AG04450 (cell line): ENCODE data around the gene CROCC. TPM values are rescaled to one million over a fixed set of nuclear protein-coding genes. Genes with fewer than 3 reads are reported as not detected.

Experiments
- CTCF ChIA-PET: fragments of 300-600, 350-600 bp; formaldehyde crosslinking; extraction: SDS; loops from one replicate; lab custom pipeline; 2022; ENCODE audit warnings: antibody characterized with exemption, inconsistent platforms; lab: Charles Lee
- POLR2A ChIA-PET: fragments of 350-600 bp; formaldehyde crosslinking; extraction: SDS; loops from one replicate; lab custom pipeline; 2021; ENCODE audit warnings: antibody characterized with exemption, inconsistent platforms; lab: Yijun Ruan, JAX
- DNase-seq: peaks from one replicate; pipeline ENCODE4 v3.0.0-alpha.2; 2011; ENCODE audit warnings: low read depth, low spot score
- H3K27ac ChIP-seq: one replicate; pipeline ENCODE4 v1.5.1; 2012; ENCODE audit warnings: low read depth, low read length, control low read depth
- H3K27me3 ChIP-seq: one replicate; pipeline ENCODE4 v1.6.0; 2012; ENCODE audit warnings: low read length; ENCODE audit not compliant: control insufficient read depth, insufficient read depth
- H3K4me3 ChIP-seq: 2 replicates; pipeline ENCODE4 v1.5.1; 2011; ENCODE audit warnings: mild to moderate bottlenecking, low read depth, low read length, control low read depth
- H3K9me3 ChIP-seq: 2 replicates; pipeline ENCODE4 v1.5.1; 2012; ENCODE audit warnings: low read length; ENCODE audit not compliant: control insufficient read depth, insufficient read depth
- CTCF ChIP-seq: IDR thresholded peaks from 2 replicates; pipeline ENCODE4 v1.5.1; 2011; ENCODE audit warnings: low read depth, low read length, control low read depth, inconsistent platforms
- polyA plus RNA-seq: library from polyadenylated mRNA; depleted of rRNA; stranded (reverse); fragments of >200 nt; gene quantifications from 2 replicates; pipeline ENCODE4 v1.2.3, GENCODE V29; 2011

Gene CROCC
- polyA plus RNA-seq, 1 experiment = 4.2 TPM

GRCh38 chr1:16992102-16992501 lies 70.4 kb downstream of the CROCC start:
- no peaks in the 10 kb centered on the region; the same call in 1 of the 2 replicates for H3K9me3 ChIP-seq
- no peak overlapping the region for H3K27ac ChIP-seq
- TF ChIP-seq CTCF = no peak
- POLR2A ChIA-PET = no interaction called here
- CTCF ChIA-PET = interaction anchor here (0.5 kb wide), 1 partner anchor 59 kb away, joined by 3 read pairs; no protein-coding TSS in a partner anchor
- no peaks in the 10 kb centered on the region for H3K27me3 ChIP-seq
- DNase-seq = no peak
- no peak overlapping the region for H3K4me3 ChIP-seq

DNA sequence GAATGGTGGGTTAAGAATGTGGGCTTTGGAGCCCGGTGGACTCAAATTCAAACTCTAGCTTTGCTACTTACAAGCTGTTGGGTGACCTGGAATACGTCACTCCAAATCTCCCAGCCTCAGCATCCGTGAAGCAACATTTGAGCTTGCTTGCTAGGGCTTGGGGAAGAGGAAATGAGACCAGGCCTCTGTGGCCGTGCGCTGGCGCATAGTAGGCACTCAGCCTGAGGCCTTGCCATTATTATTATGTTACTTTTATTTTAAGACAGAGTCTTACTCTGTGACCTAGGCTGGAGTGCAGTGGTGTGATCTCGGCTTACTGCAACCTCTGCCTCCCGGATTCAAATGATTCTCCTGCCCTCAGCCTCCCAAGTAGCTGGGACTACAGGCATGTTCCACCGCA lies 70.9 kb downstream of the CROCC start:
- Histone ChIP-seq H3K9me3 (no peaks in the 10 kb centered on the region; the same call in 1 of the 2 replicates), H3K27me3 (no peaks in the 10 kb centered on the region), H3K4me3 (no peak overlapping the region), H3K27ac (no peak overlapping the region)
- POLR2A ChIA-PET = no interaction called here
- DNase-seq = no peak
- TF ChIP-seq CTCF = no peak
- CTCF ChIA-PET = no interaction called here

GRCh38 chr1:16993521-16994038 lies 71.8 kb downstream of the CROCC start:
- Histone ChIP-seq H3K4me3 (no peak overlapping the region), H3K27me3 (no peaks in the 10 kb centered on the region), H3K9me3 (no peaks in the 10 kb centered on the region; the same call in 1 of the 2 replicates), H3K27ac (no peak overlapping the region)
- DNase-seq = no peak
- ChIA-PET CTCF (no interaction called here), POLR2A (no interaction called here)
- TF ChIP-seq CTCF = no peak

DNA sequence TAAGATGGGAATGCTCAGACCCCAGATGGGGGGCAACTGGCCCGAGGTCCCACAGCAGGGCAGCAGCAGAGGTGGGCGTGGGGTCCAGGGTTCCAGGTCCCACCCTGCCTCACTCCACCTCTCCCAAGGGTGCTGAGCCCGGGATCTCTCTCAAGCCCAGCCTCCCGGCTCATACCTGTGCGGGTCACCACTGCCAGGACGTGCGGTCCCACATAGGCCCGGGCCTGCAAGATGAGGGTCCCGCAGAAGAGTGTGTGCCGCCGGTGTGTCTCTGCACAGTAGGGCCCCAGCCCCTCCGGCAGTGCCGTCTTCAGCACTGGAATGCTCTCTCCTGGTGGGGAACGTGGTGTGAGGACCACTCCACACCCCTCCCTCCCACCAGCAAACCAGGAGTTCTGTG lies 75.1 kb downstream of the CROCC start:
- POLR2A ChIA-PET = interaction anchor here (0.9 kb wide), 1 partner anchor 15 kb away, joined by 3 read pairs; no protein-coding TSS in a partner anchor
- Histone ChIP-seq H3K27me3 (no peaks in the 10 kb centered on the region), H3K4me3 (no peak overlapping the region), H3K27ac (no peak overlapping the region), H3K9me3 (no peaks in the 10 kb centered on the region)
- CTCF ChIA-PET = no interaction called here
- DNase-seq = no peak
- no peak for TF ChIP-seq CTCF

- DNase-seq = no peak
- no peak for TF ChIP-seq CTCF
- Histone ChIP-seq H3K4me3 (no peak overlapping the region), H3K27ac (no peak overlapping the region), H3K27me3 (no peaks in the 10 kb centered on the region), H3K9me3 (no peaks in the 10 kb centered on the region)
- ChIA-PET POLR2A (interaction anchor here (0.6 kb wide), 1 partner anchor 95 kb away, joined by 3 read pairs; no protein-coding TSS in a partner anchor), CTCF (interaction anchor here (0.6 to 2.1 kb wide), 2 partner anchors 38 to 485 kb away, joined by 3 to 6 read pairs; no protein-coding TSS in a partner anchor)
These were observed 76.9 kb downstream of the CROCC start for GRCh38 chr1:16998589-16998988.
